ENCODE measurements around the gene PTPRA.

DNA sequence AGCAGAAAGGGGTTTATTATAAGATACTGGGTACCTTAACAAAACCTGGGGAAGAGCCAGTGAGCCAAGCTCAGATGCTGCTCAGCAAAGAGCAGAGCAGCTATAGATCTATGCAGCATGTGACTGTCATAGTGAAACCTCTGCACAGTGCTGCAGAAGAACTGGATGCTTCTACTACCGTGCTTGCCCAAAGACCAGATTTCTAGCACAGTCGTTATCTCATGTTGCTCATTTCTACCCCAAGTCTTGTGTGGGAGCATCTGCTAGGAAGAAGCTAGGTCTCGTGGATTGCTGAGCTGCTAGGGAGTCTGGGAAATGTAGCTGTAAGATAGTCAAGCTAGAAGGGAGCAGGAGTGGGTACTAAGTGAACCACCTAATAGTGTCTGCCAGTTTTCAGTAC lies 138.5 kb downstream of the PTPRA start:
- TF ChIP-seq REST (IDR thresholded peaks at IDR 0.05; ENCODE audit: insufficient replicate concordance, low read depth), result no peak
- TF ChIP-seq GABPA (IDR thresholded peaks at IDR 0.05; ENCODE audit: low read depth), result no peak
- TF ChIP-seq CTCF (IDR thresholded peaks at IDR 0.05; ENCODE audit: insufficient read depth, low read length), result no peak
- TF ChIP-seq POLR2AphosphoS5 (IDR thresholded peaks at IDR 0.05; ENCODE audit: low read depth), result no peak
- TF ChIP-seq SPI1 (IDR thresholded peaks at IDR 0.05; ENCODE audit: borderline replicate concordance, low read depth), result no peak
